Upper lobe of left lung (tissue), 4 donors: ENCODE measurements around the gene SIAH3.

Experiments used
- EP300 ChIP-seq, 4 donors: sonication (generic); formaldehyde crosslinking; IDR thresholded peaks; one replicate each; pipeline ENCODE4 v1.5.1; 2017; ENCODE audit warnings: antibody characterized with exemption in 4 of 4, control low read depth in 2 of 4
- POLR2A ChIP-seq, 4 donors: fragments of 450-650 bp; IDR thresholded peaks; one replicate each; pipeline ENCODE4 v1.5.1; 2016 to 2017; ENCODE audit warnings: antibody characterized with exemption in 4 of 4, mild to moderate bottlenecking in 2 of 4
- POLR2AphosphoS5 ChIP-seq, 2 donors: sonication (generic); formaldehyde crosslinking; IDR thresholded peaks; one replicate each; pipeline ENCODE4 v1.5.1; 2017; ENCODE audit warnings: antibody characterized with exemption in 2 of 2
- TF ChIP-seq, protein P1 (sequence below), 6 experiments: fragments of 450-650 bp in 4 of 6; fragments of 200-600 bp in 2 of 6; sonication (generic) in 2 of 6; IDR thresholded peaks; one replicate each; pipeline ENCODE4 v1.5.1; 2016 to 2019; ENCODE audit warnings: antibody characterized with exemption in 6 of 6

DNA sequence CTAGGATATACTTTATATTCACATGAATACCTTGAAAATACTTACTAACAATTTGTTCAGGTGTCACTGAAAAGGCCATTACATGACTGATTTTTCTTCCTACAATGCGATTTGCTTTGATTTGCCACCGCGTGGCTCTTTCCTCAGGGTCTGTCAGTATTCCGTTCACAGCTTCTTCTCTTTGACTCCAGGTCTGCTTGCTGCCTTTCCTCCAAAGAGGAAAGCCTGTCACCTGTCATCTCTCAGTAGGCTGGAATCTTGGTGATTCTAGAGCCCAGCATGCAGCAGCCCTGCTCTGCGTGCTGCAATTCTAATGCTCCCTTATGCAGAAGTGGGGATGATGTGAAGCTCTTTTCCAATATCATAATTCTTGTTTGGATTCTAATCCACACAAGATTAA lies 33.6 kb upstream of the SIAH3 start:
- no peak for TF ChIP-seq POLR2AphosphoS5 (IDR thresholded peaks at IDR 0.05)
- TF ChIP-seq, protein P1, sequence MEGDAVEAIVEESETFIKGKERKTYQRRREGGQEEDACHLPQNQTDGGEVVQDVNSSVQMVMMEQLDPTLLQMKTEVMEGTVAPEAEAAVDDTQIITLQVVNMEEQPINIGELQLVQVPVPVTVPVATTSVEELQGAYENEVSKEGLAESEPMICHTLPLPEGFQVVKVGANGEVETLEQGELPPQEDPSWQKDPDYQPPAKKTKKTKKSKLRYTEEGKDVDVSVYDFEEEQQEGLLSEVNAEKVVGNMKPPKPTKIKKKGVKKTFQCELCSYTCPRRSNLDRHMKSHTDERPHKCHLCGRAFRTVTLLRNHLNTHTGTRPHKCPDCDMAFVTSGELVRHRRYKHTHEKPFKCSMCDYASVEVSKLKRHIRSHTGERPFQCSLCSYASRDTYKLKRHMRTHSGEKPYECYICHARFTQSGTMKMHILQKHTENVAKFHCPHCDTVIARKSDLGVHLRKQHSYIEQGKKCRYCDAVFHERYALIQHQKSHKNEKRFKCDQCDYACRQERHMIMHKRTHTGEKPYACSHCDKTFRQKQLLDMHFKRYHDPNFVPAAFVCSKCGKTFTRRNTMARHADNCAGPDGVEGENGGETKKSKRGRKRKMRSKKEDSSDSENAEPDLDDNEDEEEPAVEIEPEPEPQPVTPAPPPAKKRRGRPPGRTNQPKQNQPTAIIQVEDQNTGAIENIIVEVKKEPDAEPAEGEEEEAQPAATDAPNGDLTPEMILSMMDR (IDR thresholded peaks at IDR 0.05): no peak
- no peak for TF ChIP-seq POLR2A (IDR thresholded peaks at IDR 0.05)
- no peak for TF ChIP-seq EP300 (IDR thresholded peaks at IDR 0.05)
